SK-N-SH (cell line): Measurements from ENCODE around the gene PLXNA4. TPM values are rescaled to one million over a fixed set of nuclear protein-coding genes. Genes with fewer than 3 reads are reported as not detected.

Experiments used
- CTCF ChIA-PET: fragments of 300-600, 350-600 bp; formaldehyde crosslinking; extraction: SDS; loops from one replicate; lab custom pipeline; 2021; lab: Yijun Ruan, JAX
- POLR2A ChIA-PET: fragments of 350-600 bp; sonication (Branson Sonifier 250); formaldehyde crosslinking; extraction: SDS; loops from one replicate; lab custom pipeline; 2020; ENCODE audit warnings: antibody characterized with exemption, inconsistent platforms; lab: Yijun Ruan, JAX
- DNase-seq: peaks from one replicate; pipeline ENCODE4 v3.0.0; 2012
- H2AFZ ChIP-seq: fragments of 200-600 bp; sonication (generic); 2 replicates; pipeline ENCODE4 v1.8.1; 2016; ENCODE audit warnings: antibody characterized with exemption, mild to moderate bottlenecking, low read depth
- H3F3A ChIP-seq: fragments of 200-600 bp; sonication (generic); replicated peaks from 2 replicates; pipeline ENCODE3; 2016; ENCODE audit warnings: antibody characterized with exemption, mild to moderate bottlenecking; ENCODE audit not compliant: insufficient read depth
- H3K27ac ChIP-seq, 2 experiments: fragments of 200-500 bp in 1 of 2; fragments of 200-600 bp in 1 of 2; sonication (Bioruptor generic) in 1 of 2; sonication (generic), shearing (Covaris generic) in 1 of 2; 2 replicates each; pipeline versions ENCODE4 v1.5.1 to v1.6.1; 2014 to 2016; ENCODE audit warnings: low read depth in 2 of 2, inconsistent platforms in 1 of 2, low read length in 1 of 2, mild to moderate bottlenecking in 1 of 2, mixed read lengths in 1 of 2
- H3K27me3 ChIP-seq: fragments of 200-600 bp; sonication (generic), shearing (Covaris generic); 2 replicates; pipeline ENCODE4 v1.6.1; 2016; ENCODE audit warnings: mixed run types; ENCODE audit not compliant: insufficient read depth
- H3K36me3 ChIP-seq, 2 experiments: fragments of 200-500 bp in 1 of 2; fragments of 200-600 bp in 1 of 2; sonication (Bioruptor generic) in 1 of 2; sonication (generic) in 1 of 2; replicated peaks in 1 of 2; 2 replicates each; pipeline versions ENCODE3 to v1.5.1; 2014 to 2016; ENCODE audit warnings: low read length in 1 of 2, mild to moderate bottlenecking in 1 of 2; ENCODE audit not compliant: insufficient read depth in 2 of 2, control insufficient read depth in 1 of 2
- H3K4me1 ChIP-seq, 2 experiments: fragments of 200-500 bp in 1 of 2; fragments of 200-600 bp in 1 of 2; sonication (Bioruptor generic) in 1 of 2; sonication (generic), shearing (Covaris generic) in 1 of 2; 2 replicates each; pipeline versions ENCODE4 v1.5.1 to v1.6.1; 2014 to 2016; ENCODE audit warnings: low read depth in 1 of 2, low read length in 1 of 2, mixed run types in 1 of 2; ENCODE audit not compliant: insufficient read depth in 2 of 2, control insufficient read depth in 1 of 2
- H3K4me2 ChIP-seq: fragments of 200-600 bp; sonication (generic), shearing (Covaris generic); 2 replicates; pipeline ENCODE4 v1.6.1; 2017; ENCODE audit warnings: mixed run types
- H3K4me3 ChIP-seq, 2 experiments: fragments of 200-500 bp in 1 of 2; fragments of 200-600 bp in 1 of 2; sonication (Bioruptor generic) in 1 of 2; sonication (generic), shearing (Covaris generic) in 1 of 2; 2 replicates each; pipeline versions ENCODE4 v1.5.1 to v1.8.1; 2014 to 2016; ENCODE audit warnings: low read depth in 2 of 2, inconsistent platforms in 1 of 2, low read length in 1 of 2, mild to moderate bottlenecking in 1 of 2, mixed read lengths in 1 of 2, moderate library complexity in 1 of 2
- H3K79me2 ChIP-seq: fragments of 200-600 bp; sonication (generic); 2 replicates; pipeline ENCODE4 v1.8.1; 2017; ENCODE audit warnings: mild to moderate bottlenecking; ENCODE audit not compliant: insufficient read depth
- H3K9ac ChIP-seq: fragments of 200-600 bp; sonication (generic); 2 replicates; pipeline ENCODE4 v1.6.1; 2017; ENCODE audit warnings: mixed run types
- H3K9me2 ChIP-seq: fragments of 200-600 bp; sonication (generic); 2 replicates; pipeline ENCODE4 v1.6.1; 2017; ENCODE audit warnings: mixed run types
- H3K9me3 ChIP-seq: fragments of 200-600 bp; sonication (generic); 2 replicates; pipeline ENCODE4 v1.6.1; 2017; ENCODE audit warnings: mixed run types, mild to moderate bottlenecking, moderate library complexity
- H4K20me1 ChIP-seq: fragments of 200-600 bp; sonication (generic); 2 replicates; pipeline ENCODE4 v1.6.1; 2017; ENCODE audit warnings: mild to moderate bottlenecking, mixed run types; ENCODE audit not compliant: insufficient read depth
- CTCF ChIP-seq: fragments of 200-600 bp; sonication (generic); IDR thresholded peaks from 2 replicates; pipeline ENCODE4 v1.6.1; 2017; ENCODE audit warnings: antibody characterized with exemption, mild to moderate bottlenecking, moderate library complexity
- FOXJ3 ChIP-seq: sonication (generic); formaldehyde crosslinking; IDR thresholded peaks from 2 replicates; pipeline ENCODE4 v1.5.1; 2020; ENCODE audit warnings: mild to moderate bottlenecking, missing genetic modification reagents
- GABPA ChIP-seq: IDR thresholded peaks from 2 replicates; pipeline ENCODE4 v1.4.0; 2012; ENCODE audit warnings: low read depth, mild to moderate bottlenecking
- NFIC ChIP-seq: IDR thresholded peaks from 2 replicates; pipeline ENCODE4 v1.4.0; 2012; ENCODE audit warnings: borderline replicate concordance
- PBX3 ChIP-seq: IDR thresholded peaks from 2 replicates; pipeline ENCODE4; 2012
- RAD21 ChIP-seq: IDR thresholded peaks from 2 replicates; pipeline ENCODE4 v1.6.1; 2012; ENCODE audit warnings: mild to moderate bottlenecking, low read length
- TAF1 ChIP-seq: IDR thresholded peaks from 2 replicates; pipeline ENCODE4 v1.6.1; 2012; ENCODE audit warnings: low read depth, mild to moderate bottlenecking, low read length, moderate library complexity, borderline replicate concordance
- USF1 ChIP-seq: IDR thresholded peaks from 2 replicates; pipeline ENCODE4 v1.4.0; 2012; ENCODE audit warnings: low read depth, borderline replicate concordance
- ZBTB33 ChIP-seq: IDR thresholded peaks from 2 replicates; pipeline ENCODE4 v1.4.0; 2012; ENCODE audit warnings: low read depth, borderline replicate concordance
- WGBS: methylation state at CpG from one replicate; pipeline ENCODE4 v1.1.6; 2017; ENCODE audit warnings: low lambda C conversion rate; 5-methylcytosine and 5-hydroxymethylcytosine counted together
- polyA plus RNA-seq, 3 experiments: library from polyadenylated mRNA; depleted of rRNA; stranded (reverse); fragments of >200 nt; gene quantifications; 2 replicates each; pipeline ENCODE4 v1.2.3, GENCODE V29; 2012

PLXNA4 gene
- polyA plus RNA-seq, 1 of the 3 experiments (the other 2 are of a cell fraction) = 2.4 TPM

GRCh38 chr7:132619967-132620366 lies 43.7 kb upstream of the PLXNA4 start:
- Histone ChIP-seq H3K4me1 (peaks cover 0 to 6% of the 10 kb centered on the region in 2 experiments; a peak in 1 of 4 replicates), H3K4me2 (no peak overlapping the region), H3K9me2 (no peaks in the 10 kb centered on the region), H3K36me3 (no peaks in the 10 kb centered on the region), H4K20me1 (no peaks in the 10 kb centered on the region), H3K9me3 (no peaks in the 10 kb centered on the region), H3K27me3 (no peaks in the 10 kb centered on the region), H3K27ac (no peak overlapping the region), H3K4me3 (no peak overlapping the region), H3K79me2 (no peaks in the 10 kb centered on the region), H3K9ac (no peak overlapping the region), H2AFZ (no peak overlapping the region), H3F3A (peaks cover 11% of the 10 kb centered on the region)
- CTCF ChIA-PET = interaction anchor here (1.0 kb wide), 1 partner anchor 13 kb away, joined by 3 read pairs; no protein-coding TSS in a partner anchor
- TF ChIP-seq NFIC (no peak), TAF1 (no peak), USF1 (no peak)
- POLR2A ChIA-PET = no interaction called here
- 92% methylated on average over 6 of the region's 6 CpGs for WGBS
- DNase-seq = no peak

GRCh38 chr7:132618956-132619305 lies 42.7 kb upstream of the PLXNA4 start:
- peak overlapping the region; percentile 2; the same call in 1 of the 2 replicates for H3K9ac ChIP-seq
- H3K27ac ChIP-seq = peak overlapping the region; percentile 13 to 62; a peak in 3 of 4 replicates
- no peaks in the 10 kb centered on the region for H3K9me3 ChIP-seq
- peak overlapping the region; percentile 30; the same call in 1 of the 2 replicates for H3K4me2 ChIP-seq
- WGBS = 24% methylated on average over 2 of the region's 2 CpGs
- no peak overlapping the region for H3K4me3 ChIP-seq
- TF ChIP-seq PBX3 = 0 out of 2 replicates have a peak, but pooled peaks have one; percentile 2
- TF ChIP-seq ZBTB33 = no peak
- TF ChIP-seq FOXJ3 = no peak
- no peak for TF ChIP-seq GABPA
- no peak for TF ChIP-seq RAD21
- TF ChIP-seq CTCF = no peak
- POLR2A ChIA-PET = no interaction called here
- peaks cover 0 to 6% of the 10 kb centered on the region in 2 experiments; a peak in 1 of 4 replicates for H3K4me1 ChIP-seq
- peaks cover 11% of the 10 kb centered on the region for H3F3A ChIP-seq
- no peaks in the 10 kb centered on the region for H3K9me2 ChIP-seq
- H3K27me3 ChIP-seq = no peaks in the 10 kb centered on the region
- no peaks in the 10 kb centered on the region for H4K20me1 ChIP-seq
- no peak for DNase-seq
- no peaks in the 10 kb centered on the region for H3K36me3 ChIP-seq
- H3K79me2 ChIP-seq = no peaks in the 10 kb centered on the region
- H2AFZ ChIP-seq = peak overlapping the region; percentile 10; the same call in 1 of the 2 replicates
- CTCF ChIA-PET = no interaction called here
